ACHN (cell line): ENCODE data around the gene FARP1.
"Not testable (repeated sequence)": the region's sequence is repeated elsewhere in the genome, so short reads cannot be mapped to it uniquely, and the experiment has no call there.

Experiments
- DNase-seq: peaks from one replicate; pipeline ENCODE4 v3.0.0-alpha.2; 2015
- in situ Hi-C: cut with HindIII; loops from 2 replicates; pipeline ENCODE4 v1.10.0; 2017; ENCODE audit warnings: low sequenced_read_pairs, low pct_ligation_motif_present, low pct_unique_long_range_greater_than_20kb

FARP1 gene

DNA sequence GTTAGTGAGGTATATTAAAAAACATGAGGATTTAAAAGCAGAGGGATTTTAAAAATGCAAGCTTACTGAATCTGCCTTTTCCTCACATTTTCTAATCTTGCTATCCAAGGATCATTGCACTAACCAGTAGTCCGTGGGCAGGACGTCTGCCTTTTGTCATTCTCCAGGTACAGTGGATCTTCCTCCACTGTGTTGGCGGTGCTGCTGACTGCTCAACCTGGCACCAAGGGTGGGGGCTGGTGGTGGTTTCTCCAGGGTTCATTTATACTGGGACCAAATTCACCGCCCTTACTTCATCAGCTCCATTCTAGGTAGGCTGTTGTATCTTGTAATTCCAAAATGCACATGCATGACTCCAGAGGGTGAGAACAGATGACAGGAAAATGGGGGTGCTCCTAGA lies 264.7 kb downstream of the FARP1 start:
- no peak for DNase-seq
- in situ Hi-C loops = no loop called here

DNA sequence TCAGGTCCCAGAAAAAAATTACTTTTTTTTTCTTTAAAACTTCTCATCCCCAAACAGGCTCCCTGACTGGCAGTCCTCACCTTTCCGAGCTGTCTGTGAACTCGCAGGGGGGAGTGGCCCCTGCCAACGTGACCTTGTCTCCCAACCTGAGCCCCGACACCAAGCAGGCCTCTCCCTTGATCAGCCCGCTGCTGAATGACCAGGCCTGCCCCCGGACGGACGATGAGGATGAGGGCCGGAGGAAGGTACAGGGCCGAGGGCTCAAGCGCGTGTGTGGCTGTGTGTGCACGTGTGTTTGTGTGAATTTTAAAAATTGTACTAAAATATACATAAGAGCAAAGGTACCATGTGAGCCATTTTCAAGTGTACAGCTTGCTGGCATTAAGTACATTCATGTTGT lies 266.4 kb downstream of the FARP1 start:
- in situ Hi-C loops = no loop called here
- DNase-seq = no peak

DNA sequence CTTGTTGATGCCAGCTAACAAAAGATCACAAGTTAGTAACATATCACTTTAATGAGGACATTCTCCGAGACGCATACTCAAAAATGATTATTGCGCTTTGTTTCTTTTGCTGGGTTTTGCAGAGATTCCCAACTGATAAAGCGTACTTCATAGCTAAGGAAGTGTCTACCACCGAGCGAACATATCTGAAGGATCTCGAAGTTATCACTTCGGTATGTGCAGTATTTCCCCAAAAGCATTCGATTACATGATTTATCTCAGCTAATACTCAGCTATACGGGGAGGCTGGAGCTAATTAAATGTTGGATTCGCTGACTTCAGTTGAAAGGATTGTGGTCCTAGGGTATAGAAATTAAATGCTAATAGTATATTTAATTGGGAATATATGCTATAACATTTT lies 267.7 kb downstream of the FARP1 start:
- in situ Hi-C loops = no loop called here
- no peak for DNase-seq

DNA sequence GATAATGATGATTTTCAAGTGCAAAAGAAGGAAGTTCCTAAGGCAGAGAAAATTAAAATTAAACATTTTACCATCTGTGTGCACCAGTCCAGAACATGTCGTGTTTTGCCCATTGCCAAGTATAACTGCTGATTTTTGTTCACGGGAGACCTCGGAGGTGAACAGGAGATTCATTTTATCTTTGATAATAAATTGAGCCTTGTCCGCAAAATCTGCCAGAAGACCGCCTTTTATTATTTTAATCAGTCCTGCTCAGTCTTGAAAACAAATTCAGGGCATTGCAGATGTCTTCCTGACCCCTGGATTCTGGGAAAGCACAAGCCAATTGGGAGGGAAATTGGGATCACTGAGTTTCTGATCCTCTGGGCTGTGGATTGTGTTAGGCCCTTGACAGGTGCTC lies 268.1 kb downstream of the FARP1 start:
- in situ Hi-C loops = no loop called here
- no peak for DNase-seq

DNA sequence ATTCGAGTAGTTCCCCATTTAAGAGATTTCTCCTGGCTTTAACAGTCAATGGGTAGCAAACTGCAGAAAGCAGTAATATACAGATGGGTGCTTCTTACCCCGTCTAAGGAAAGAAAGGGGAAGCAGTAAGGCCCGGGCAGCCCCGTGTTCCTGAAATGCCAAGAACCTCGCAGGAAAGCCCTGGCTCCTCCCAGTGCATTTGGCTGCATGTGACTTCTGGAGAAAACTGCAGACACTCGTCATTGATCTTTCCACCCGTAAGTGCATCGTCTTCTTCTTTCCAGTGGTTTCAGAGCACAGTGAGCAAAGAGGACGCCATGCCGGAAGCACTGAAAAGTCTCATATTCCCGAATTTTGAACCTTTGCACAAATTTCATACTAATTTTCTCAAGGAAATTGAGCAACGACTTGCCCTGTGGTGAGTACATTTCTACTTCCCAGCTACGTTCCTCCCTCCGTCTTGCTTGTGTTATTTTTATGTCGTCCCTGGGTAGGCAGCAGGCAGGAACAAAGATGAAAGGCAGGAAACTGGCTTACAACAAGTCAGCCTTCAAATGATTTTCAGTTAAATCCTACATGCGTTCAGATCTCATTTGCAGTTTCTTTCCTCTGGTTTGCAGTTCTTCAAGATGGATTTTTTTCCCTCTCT lies 268.8 kb downstream of the FARP1 start:
- in situ Hi-C loops = no loop called here
- DNase-seq = no peak

DNA sequence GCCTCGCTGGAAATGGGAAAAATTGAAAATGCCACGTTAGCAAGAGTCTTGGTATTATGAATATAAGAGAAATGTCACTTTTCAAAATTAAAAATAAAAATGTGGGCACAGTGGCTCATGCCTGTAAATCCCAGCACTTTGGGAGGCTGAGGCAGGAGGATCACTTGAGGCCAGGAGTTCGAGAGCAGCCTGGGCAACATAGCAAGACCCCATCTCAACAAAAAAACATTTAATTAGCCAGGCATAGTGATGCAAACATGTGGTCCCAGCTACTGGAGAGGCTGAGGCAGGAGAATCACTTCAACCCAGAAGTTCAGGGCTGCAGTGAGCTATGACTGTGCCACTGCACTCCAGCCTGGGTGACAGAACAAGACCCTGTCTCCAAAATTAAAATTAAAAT lies 270.4 kb downstream of the FARP1 start:
- in situ Hi-C loops, DNase-seq: not testable (repeated sequence)

DNA sequence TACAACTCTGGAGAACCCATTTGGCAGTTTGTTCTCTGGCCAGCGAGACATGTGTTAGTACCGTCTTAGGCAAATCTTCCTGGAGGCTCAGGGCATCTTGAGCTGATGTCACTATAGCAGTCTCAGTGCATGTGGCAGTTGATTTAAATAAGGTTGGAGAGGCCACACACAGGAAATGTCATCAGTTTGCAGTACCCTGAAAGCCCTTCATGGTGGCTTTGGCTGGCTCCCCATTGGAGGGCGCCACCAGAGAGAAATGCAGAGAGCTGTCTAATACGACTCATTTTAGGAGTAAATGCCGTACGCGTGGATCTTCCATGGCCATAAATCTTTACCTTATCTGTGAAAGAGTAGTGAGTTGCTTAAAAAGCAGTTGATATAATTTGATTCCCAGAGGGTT lies 270.9 kb downstream of the FARP1 start:
- in situ Hi-C loops = no loop called here

DNA sequence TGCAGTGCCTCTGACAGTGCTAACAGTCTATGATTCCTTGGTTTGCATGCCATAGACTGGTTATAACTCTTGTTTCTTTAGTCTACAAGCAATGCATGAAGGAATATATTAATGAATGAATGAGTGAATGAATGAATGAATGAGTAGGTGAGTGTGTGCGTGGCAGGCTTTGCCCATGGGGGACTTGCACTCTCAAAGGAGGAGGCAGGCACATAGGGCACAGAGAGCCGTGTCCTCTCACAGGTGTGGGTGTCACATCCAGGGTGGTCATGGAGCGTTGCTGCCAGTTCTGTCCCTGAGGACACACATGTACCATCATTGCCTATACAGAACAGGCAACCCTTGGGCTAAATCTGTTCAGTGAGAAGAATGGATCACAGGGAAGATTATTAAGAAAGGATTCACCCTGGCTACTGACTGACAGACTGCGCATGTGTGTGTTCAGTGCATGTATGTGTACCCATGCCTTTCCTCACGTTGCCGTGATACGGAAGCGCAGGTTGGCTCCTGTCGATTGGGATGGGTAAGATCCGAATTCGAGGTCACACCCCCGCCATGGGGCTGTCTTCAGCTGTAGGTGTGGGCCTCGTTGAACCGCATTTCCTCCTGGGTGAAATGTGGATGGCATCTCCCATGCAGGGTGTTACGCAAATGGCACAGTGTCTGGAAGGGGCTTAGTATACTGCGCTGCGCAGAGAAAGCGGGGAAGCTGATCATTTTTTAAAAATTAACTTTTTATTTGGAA lies 272.6 kb downstream of the FARP1 start:
- in situ Hi-C loops = no loop called here
- no peak for DNase-seq

More for the DNA sequence above, 270.9 kb downstream of the FARP1 start:
- DNase-seq = no peak

DNA sequence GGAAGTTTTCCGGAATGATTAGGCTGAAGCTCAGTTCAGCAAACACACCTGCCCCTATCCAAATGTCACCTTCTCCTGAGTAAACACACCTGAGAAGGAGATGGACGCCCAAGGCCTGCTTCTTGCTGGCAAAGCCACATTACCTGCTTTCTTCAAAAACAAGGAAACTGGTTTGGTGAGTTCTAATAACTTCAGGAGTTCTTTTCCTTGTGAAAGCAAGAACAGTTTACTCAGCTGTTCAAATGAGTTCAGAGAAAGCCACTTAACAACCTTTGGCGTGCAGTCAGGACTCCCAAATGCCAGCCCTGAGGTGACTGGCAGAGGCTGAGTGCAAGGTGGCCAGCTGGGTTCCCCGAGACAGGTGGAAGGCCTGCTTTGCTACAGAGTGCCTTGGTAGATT lies 273.5 kb downstream of the FARP1 start:
- in situ Hi-C loops = no loop called here
- DNase-seq = no peak

DNA sequence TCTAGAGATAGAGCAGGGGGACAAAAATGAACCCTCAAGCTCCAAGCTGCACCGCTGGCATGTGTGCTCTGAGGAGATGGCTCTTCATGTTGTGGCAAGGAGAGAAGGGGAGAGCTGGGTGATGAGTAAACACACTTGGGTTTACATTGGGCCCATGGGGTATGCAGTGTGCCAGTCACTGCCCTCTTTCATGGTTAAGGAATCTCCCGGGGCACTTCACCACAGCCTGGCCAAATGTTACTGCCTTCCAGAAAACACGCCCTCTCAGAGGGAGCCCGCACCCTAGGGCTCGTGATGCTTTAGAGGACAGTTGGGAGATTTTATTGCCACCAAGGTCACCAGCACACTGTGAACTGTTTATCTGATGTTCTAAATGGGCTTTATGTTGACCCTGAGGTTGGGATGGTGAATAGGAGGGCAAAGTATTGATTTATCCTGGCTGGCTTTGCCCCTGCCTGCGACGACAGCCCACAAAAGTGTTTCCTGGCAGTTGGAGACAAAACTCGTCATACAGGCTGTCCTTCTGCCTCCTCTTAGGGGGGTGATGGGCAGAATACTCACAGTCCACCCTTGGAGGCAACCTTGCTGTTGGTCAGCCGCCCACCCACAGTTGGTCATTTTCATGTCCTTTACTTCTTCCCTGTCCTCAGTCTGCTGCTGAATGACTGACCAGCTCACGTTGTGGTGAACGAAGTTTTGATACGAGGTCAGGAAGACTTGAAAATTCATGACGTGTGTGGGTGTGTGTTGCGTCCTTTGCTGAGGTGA lies 277.1 kb downstream of the FARP1 start:
- DNase-seq = no peak
- in situ Hi-C loops = no loop called here

DNA sequence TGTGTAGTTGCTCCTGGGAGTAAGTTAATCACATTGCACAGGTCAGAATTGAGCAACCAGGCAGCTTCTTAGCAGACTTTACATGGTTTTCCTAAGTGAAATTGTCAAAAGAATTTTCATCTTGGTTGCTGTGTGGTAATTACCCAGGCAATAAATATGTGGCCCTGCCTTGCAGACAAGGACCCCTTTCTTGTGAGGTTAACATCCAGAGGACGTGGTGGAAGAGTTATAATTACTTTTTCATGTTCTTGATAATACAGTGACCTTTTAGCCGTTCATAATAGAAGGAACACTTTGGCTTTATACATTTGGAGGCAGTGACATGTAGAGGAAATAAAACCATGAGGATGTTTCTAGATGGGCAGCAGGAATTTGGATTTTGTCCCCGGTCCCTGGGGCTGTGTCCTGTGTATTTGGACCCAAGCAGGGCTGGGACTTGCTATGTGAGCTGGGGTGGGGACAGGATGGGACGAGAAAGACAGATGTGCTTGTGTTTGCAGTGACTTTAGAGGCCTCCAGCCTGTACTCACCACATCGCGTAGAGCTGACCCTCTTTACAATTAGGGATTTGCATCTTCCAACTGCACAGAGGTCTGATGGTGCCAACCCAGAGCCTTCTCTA lies 277.8 kb downstream of the FARP1 start:
- in situ Hi-C loops = no loop called here
- DNase-seq = no peak

DNA sequence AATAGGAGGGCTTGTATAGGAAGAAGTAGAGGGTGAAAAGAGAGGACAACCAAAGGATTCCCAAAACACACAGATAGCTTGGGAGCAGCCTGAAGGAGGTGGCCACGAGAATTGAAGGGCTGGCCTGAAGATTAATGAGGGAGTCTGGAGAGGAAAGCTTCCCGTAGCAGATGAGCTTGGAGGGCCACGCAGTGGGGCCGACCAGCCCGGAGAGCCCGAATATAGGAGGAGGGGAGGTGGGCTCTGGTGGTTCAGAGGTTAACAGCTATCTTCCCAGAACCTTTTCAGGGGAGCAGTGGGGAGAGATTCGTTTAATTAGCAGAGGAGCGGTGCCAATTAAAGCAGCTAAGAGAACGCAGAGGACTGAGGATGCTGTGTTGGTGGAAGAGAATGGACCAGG lies 279.2 kb downstream of the FARP1 start:
- DNase-seq = no peak
- in situ Hi-C loops = no loop called here

DNA sequence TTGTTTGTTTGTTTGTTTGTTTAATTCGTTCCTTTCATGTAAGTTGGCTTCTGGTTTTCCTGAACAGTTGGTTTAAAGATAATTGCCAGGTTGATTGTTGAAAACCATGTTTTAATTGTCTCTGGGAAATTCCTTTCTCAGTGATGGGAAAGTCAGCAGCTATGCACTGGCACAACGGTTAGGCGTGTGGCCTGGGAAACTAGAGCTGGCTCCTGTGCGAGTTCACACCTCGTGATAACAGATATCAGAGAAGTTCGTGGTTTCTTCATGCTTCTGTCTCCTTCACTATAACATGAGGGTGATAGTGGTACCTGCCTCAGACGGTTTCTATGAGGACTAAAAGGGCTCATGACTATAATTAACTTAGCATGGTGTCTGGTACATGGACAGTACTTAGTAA lies 280.5 kb downstream of the FARP1 start:
- DNase-seq = no peak
- in situ Hi-C loops = no loop called here

DNA sequence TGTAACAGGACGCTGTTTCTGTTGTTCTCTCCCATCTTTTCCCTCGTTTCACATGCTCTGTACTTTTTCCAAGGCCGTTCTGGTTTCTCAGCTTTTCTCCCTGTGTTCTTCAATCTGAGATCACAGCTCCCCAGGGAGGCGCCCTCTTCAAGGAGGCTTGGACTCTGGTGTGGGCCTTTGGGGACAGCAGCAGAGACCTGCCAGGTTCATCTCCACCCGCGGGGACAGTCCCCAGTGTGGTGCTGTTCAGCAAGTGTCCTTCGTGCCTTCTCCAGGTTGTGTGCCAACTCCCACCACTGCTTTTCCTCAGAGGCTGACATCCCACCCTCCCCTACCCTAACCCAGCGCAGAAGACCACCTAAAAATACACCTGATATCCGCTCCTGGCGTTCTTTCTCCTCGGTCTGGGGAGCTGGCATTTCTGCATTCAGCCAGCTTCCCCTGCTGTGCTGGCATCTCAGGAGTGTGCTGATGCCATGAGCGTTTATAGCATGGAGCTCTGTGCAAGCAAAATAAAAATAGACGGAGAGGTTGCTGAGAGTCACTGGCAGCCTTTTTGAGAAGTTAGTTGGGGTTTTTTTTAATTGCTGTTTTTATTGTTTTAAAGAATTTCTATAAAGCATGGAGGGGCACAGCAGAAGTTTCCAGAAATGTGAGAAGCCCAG lies 284.6 kb downstream of the FARP1 start:
- in situ Hi-C loops = loop anchor here (25.0 kb wide), 1 partner anchor 415 kb away; no protein-coding TSS in a partner anchor

DNA sequence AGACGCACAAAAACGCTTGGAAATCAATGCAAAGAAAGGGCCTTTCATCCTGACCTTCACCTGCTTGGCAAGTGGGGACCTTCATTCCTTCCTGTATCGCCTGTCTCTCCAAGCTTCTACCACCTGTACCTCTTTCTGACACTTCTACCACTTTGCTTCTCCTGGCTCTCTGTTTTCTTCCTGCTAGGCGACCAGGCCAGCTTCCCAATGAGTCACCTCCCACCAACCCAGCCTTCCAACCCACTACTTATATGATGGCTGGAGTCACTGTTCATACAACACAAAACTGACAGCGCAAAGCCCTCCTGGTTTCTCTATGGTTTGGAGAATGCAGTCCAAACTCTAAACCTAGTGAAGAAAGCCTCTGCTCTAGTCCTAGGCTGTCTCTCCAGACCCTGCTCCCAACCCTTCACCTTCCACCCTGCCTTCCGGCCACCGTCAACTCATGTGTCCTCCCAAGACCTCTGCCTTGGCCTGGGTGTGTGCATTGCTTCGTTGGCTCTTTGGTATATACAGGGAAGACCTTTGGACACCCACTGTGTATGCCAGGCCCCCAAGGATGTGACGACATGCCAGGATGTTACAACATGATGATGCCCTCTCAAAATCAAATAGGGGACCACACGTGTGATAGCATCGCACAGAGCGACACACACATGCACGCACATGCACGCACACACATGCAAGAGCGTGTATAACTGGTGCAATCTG lies 285.5 kb downstream of the FARP1 start:
- DNase-seq = no peak
- in situ Hi-C loops = loop anchor here (25.0 kb wide), 1 partner anchor 416 kb away; no protein-coding TSS in a partner anchor

More for the DNA sequence above, 284.6 kb downstream of the FARP1 start:
- DNase-seq = no peak

DNA sequence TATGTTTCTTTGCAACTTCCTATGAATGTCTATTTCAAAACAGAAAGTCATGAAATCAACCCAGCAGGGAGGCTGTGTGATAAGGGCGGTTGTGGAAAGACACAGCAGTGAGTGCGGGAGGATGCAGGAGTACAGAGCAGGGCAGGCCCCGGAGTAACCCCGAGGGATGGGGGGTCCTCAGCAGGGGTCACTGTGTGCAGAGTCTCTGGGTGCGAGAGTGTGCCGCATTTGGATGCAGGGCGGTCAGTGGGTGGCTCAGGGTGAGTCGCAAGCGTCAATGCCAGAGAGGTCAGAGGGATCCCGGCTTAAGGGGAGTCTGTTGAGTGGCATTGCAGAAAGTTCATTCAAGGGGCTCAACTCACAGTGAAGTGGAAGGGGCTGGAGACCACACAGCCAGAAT lies 286.2 kb downstream of the FARP1 start:
- in situ Hi-C loops = loop anchor here (25.0 kb wide), 1 partner anchor 417 kb away; no protein-coding TSS in a partner anchor
- DNase-seq = no peak

DNA sequence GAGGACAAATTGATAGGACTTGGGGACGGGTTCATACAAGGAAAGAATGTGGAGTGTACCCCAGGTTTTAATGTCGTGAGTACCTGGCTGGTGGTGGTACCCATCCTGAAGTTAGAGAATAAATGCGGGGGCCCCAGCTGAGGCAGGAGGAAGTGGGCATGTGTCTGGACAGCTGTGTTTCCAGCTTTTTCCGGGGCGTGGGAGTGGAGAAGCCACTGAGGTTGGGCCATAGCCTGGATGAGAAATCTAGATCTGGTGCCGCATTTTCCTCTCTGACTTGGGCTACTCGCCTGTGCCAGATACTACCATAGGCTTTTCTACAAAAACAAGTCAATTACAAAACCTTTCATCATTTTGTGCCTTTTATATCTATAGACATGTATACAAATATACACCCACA lies 286.6 kb downstream of the FARP1 start:
- DNase-seq = no peak
- in situ Hi-C loops = loop anchor here (25.0 kb wide), 1 partner anchor 417 kb away; no protein-coding TSS in a partner anchor
